ENCODE data around the gene F7.
"Not testable (repeated sequence)": the region's sequence is repeated elsewhere in the genome, so short reads cannot be mapped to it uniquely, and the experiment has no call there.

F7 gene

GRCh38 chr13:113105032-113105920, at the start of gene F7:
F7 (plus strand) TSS chr13:113105791; CDS start chr13:113105842, 51 bp downstream.
- DNase-seq (ENCODE audit: low read depth in 3 of 3): no peak

GRCh38 chr13:113057084-113057483, 48.5 kb upstream of the F7 start:
- no peak for DNase-seq (ENCODE audit: low read depth in 3 of 3)

GRCh38 chr13:113057559-113057958, 48.0 kb upstream of the F7 start:
- DNase-seq (ENCODE audit: low read depth in 3 of 3): not testable (repeated sequence)

GRCh38 chr13:113058129-113058987, 47.2 kb upstream of the F7 start:
- DNase-seq (ENCODE audit: low read depth in 3 of 3): no peak

- no peak for DNase-seq (ENCODE audit: low read depth in 3 of 3)
These were observed 46.4 kb upstream of the F7 start for GRCh38 chr13:113058988-113059850.

- DNase-seq (ENCODE audit: low read depth in 3 of 3): no peak
These were observed 45.7 kb upstream of the F7 start for GRCh38 chr13:113059891-113060290.

- DNase-seq (ENCODE audit: low read depth in 3 of 3): no peak
These were observed 44.9 kb upstream of the F7 start for GRCh38 chr13:113060557-113061270.

GRCh38 chr13:113061271-113061625, 44.3 kb upstream of the F7 start:
- DNase-seq (ENCODE audit: low read depth in 3 of 3): no peak

- DNase-seq (ENCODE audit: low read depth in 3 of 3): no peak
These were observed 43.7 kb upstream of the F7 start for GRCh38 chr13:113061796-113062425.

GRCh38 chr13:113062691-113063090, 42.9 kb upstream of the F7 start:
- DNase-seq (ENCODE audit: low read depth in 3 of 3): no peak

- DNase-seq (ENCODE audit: low read depth in 3 of 3): no peak
These were observed 42.5 kb upstream of the F7 start for GRCh38 chr13:113063091-113063491.

GRCh38 chr13:113064000-113064533, 41.5 kb upstream of the F7 start:
- no peak for DNase-seq (ENCODE audit: low read depth in 3 of 3)

- DNase-seq (ENCODE audit: low read depth in 3 of 3): no peak
These were observed 40.8 kb upstream of the F7 start for GRCh38 chr13:113064534-113065405.

GRCh38 chr13:113065406-113066141, 40.0 kb upstream of the F7 start:
- no peak for DNase-seq (ENCODE audit: low read depth in 3 of 3)

- DNase-seq (ENCODE audit: low read depth in 3 of 3): no peak
These were observed 39.5 kb upstream of the F7 start for GRCh38 chr13:113066142-113066455.

- DNase-seq (ENCODE audit: low read depth in 3 of 3): no peak
These were observed 38.8 kb upstream of the F7 start for GRCh38 chr13:113066746-113067145.

- no peak for DNase-seq (ENCODE audit: low read depth in 3 of 3)
These were observed 35.5 kb upstream of the F7 start for GRCh38 chr13:113069861-113070805.

GRCh38 chr13:113070855-113071254, 34.7 kb upstream of the F7 start:
- no peak for DNase-seq (ENCODE audit: low read depth in 3 of 3)

Data from stimulated activated CD4-positive, alpha-beta T cell treated with anti-CD3 and anti-CD28 coated beads, TNF-alpha, amount 100 ng/mL, for 4 hours (primary cell).